K562 (cell line): ENCODE measurements around the gene SHROOM3. TPM values are rescaled to one million over a fixed set of nuclear protein-coding genes. Genes with fewer than 3 reads are reported as not detected.

Source experiments
- ATAC-seq: fragments of 200-7000 bp; cut with Tn5 transposase; 3 replicates; pipeline ENCODE4 v1.9.1; 2020; ENCODE audit warnings: moderate library complexity
- BruUV-seq: library from RNA; stranded (reverse); fragments of 400-500 nt; replicated peaks from 2 replicates; lab custom pipeline; 2021; lab: Mats Ljungman, UMichigan
- CTCF ChIA-PET: fragments of 300-600 bp; formaldehyde crosslinking; extraction: SDS; loops from one replicate; lab custom pipeline; 2021; ENCODE audit warnings: low intra/inter-chr PET ratio; lab: Yijun Ruan, JAX
- POLR2A ChIA-PET: fragments of 300-600, 350-650 bp; sonication (Branson Sonifier 250); formaldehyde crosslinking; extraction: SDS; loops from one replicate; lab custom pipeline; 2021; ENCODE audit warnings: antibody characterized with exemption, inconsistent platforms; lab: Yijun Ruan, JAX
- DNase-seq, 4 experiments: peaks; one replicate each; pipeline versions ENCODE4 v3.0.0 to v3.0.0-alpha.2; 2011 to 2018; ENCODE audit warnings: low spot score in 3 of 4, mixed read lengths in 3 of 4; ENCODE audit errors: extremely low read depth in 1 of 4
- FAIRE-seq: peaks from 2 replicates; lab custom pipeline; 2011; peaks lifted over from hg19 to GRCh38; lab: Jason Lieb, UNC
- H2AFZ ChIP-seq: 2 replicates; pipeline ENCODE4 v1.6.0; 2011; ENCODE audit warnings: low read depth, low read length, control low read depth, inconsistent platforms
- H3K27ac ChIP-seq: fragments of 200-600 bp; 3 replicates; pipeline ENCODE4 v1.8.0; 2011; ENCODE audit warnings: low read depth, mild to moderate bottlenecking, control low read depth, inconsistent platforms, low read length, moderate library complexity, mixed read lengths; ENCODE audit errors: extremely low read depth
- H3K27me3 ChIP-seq, 2 experiments: fragments of 300-600 bp in 1 of 2; 2 replicates in 1 of 2; 3 replicates in 1 of 2; pipeline versions ENCODE4 v1.6.0 to v1.8.0; 2011; ENCODE audit warnings: inconsistent platforms in 2 of 2, low read length in 2 of 2, mild to moderate bottlenecking in 1 of 2, mixed read lengths in 1 of 2, moderate library complexity in 1 of 2; ENCODE audit not compliant: control insufficient read depth in 2 of 2, insufficient read depth in 2 of 2
- H3K36me3 ChIP-seq: fragments of 300-600 bp; 3 replicates; pipeline ENCODE4 v1.8.0; 2011; ENCODE audit warnings: mild to moderate bottlenecking, low read length, inconsistent platforms; ENCODE audit not compliant: control insufficient read depth, insufficient read depth
- H3K4me1 ChIP-seq, 2 experiments: fragments of 200-600 bp in 1 of 2; replicated peaks in 1 of 2; 2 replicates in 1 of 2; 3 replicates in 1 of 2; pipeline versions ENCODE4 v1.5.1 to v1.8.0; 2011; ENCODE audit warnings: inconsistent platforms in 2 of 2, low read length in 2 of 2, mild to moderate bottlenecking in 1 of 2, mixed read lengths in 1 of 2, moderate library complexity in 1 of 2; ENCODE audit not compliant: control insufficient read depth in 2 of 2, insufficient read depth in 2 of 2
- H3K4me2 ChIP-seq: 2 replicates; pipeline ENCODE4 v1.6.1; 2011; ENCODE audit warnings: low read length, control low read depth, inconsistent platforms, mixed read lengths; ENCODE audit not compliant: insufficient read depth
- H3K4me3 ChIP-seq: fragments of 200-600 bp; sonication (generic), shearing (Covaris generic); 2 replicates; pipeline ENCODE4 v1.5.1; 2016; ENCODE audit warnings: control low read depth, inconsistent platforms
- H3K79me2 ChIP-seq: fragments of 200-600 bp; 3 replicates; pipeline ENCODE4 v1.8.0; 2011; ENCODE audit warnings: low read length, inconsistent platforms; ENCODE audit not compliant: control insufficient read depth, insufficient read depth
- H3K9ac ChIP-seq, 2 experiments: 2 replicates each; pipeline versions ENCODE4 v1.6.0 to v1.6.1; 2011; ENCODE audit warnings: low read depth in 2 of 2, low read length in 2 of 2, control low read depth in 1 of 2, inconsistent platforms in 1 of 2, mild to moderate bottlenecking in 1 of 2, mixed read lengths in 1 of 2; ENCODE audit not compliant: insufficient read depth in 1 of 2
- H3K9me1 ChIP-seq: one replicate; pipeline ENCODE4 v1.6.0; 2011; ENCODE audit warnings: inconsistent platforms, mild to moderate bottlenecking, low read length, moderate library complexity; ENCODE audit not compliant: control insufficient read depth, insufficient read depth
- H3K9me3 ChIP-seq: replicated peaks from 2 replicates; pipeline ENCODE4 v1.5.1; 2011; ENCODE audit warnings: low read depth, low read length, inconsistent platforms; ENCODE audit not compliant: control insufficient read depth, insufficient read depth
- H4K20me1 ChIP-seq: replicated peaks from 2 replicates; pipeline ENCODE4 v1.6.1; 2011; ENCODE audit warnings: low read length, inconsistent platforms, mixed read lengths; ENCODE audit not compliant: control insufficient read depth, insufficient read depth
- ASH1L ChIP-seq: fragments of 450-650 bp; IDR thresholded peaks from 2 replicates; pipeline ENCODE4 v1.6.1; 2018; ENCODE audit warnings: borderline replicate concordance, mild to moderate bottlenecking, low read depth; ENCODE audit not compliant: partially characterized antibody
- CHD1 ChIP-seq: fragments of 200-600 bp; sonication (generic); IDR thresholded peaks from one replicate; pipeline ENCODE4 v1.6.1; 2012; ENCODE audit warnings: mild to moderate bottlenecking, moderate library complexity, low read length, inconsistent platforms
- GABPB2 ChIP-seq: fragments of 250-450 bp; sonication (Bioruptor Pico); conservative IDR thresholded peaks from 2 replicates; pipeline ENCODE4 v1.5.1; 2021; ENCODE audit warnings: mild to moderate bottlenecking
- KDM1A ChIP-seq, 2 experiments: fragments of 450-650 bp; IDR thresholded peaks; 2 replicates each; pipeline ENCODE4 v1.6.1; 2016; ENCODE audit warnings: mild to moderate bottlenecking in 2 of 2
- NELFE ChIP-seq: IDR thresholded peaks from 2 replicates; pipeline ENCODE4 v1.6.1; 2011; ENCODE audit warnings: mild to moderate bottlenecking; ENCODE audit not compliant: insufficient read depth, insufficient read length
- PHF21A ChIP-seq: fragments of 450-650 bp; IDR thresholded peaks from 2 replicates; pipeline ENCODE4 v1.6.1; 2017; ENCODE audit warnings: low read depth, borderline replicate concordance
- PRMT5 ChIP-seq: sonication (generic); formaldehyde crosslinking; IDR thresholded peaks from 2 replicates; pipeline ENCODE4 v1.5.0; 2020; ENCODE audit warnings: missing genetic modification reagents
- SPI1 ChIP-seq: IDR thresholded peaks from 2 replicates; pipeline ENCODE4 v1.6.1; 2011; ENCODE audit warnings: low read depth, low read length, control low read depth, borderline replicate concordance
- USF2 ChIP-seq: sonication (generic); formaldehyde crosslinking; IDR thresholded peaks from 2 replicates; pipeline ENCODE4 v1.5.0; 2020; ENCODE audit warnings: missing genetic modification reagents
- ZBTB1 ChIP-seq: sonication (generic); formaldehyde crosslinking; IDR thresholded peaks from 2 replicates; pipeline ENCODE4 v1.8.1; 2023; ENCODE audit warnings: missing genetic modification reagents, low read depth, mild to moderate bottlenecking, borderline replicate concordance
- ZC3H11A ChIP-seq: IDR thresholded peaks from 2 replicates; pipeline ENCODE4 v1.6.1; 2012; ENCODE audit warnings: low read depth, low read length, improper control_type of control experiment
- ZNF280A ChIP-seq: fragments of 450-650 bp; IDR thresholded peaks from 2 replicates; pipeline ENCODE4 v1.6.1; 2018; ENCODE audit warnings: mild to moderate bottlenecking, low read depth; ENCODE audit not compliant: partially characterized antibody
- ZNF445 ChIP-seq: fragments of 250-450 bp; sonication (Bioruptor Pico); IDR thresholded peaks from 2 replicates; pipeline ENCODE4 v1.4.0; 2020; ENCODE audit warnings: low read depth, mild to moderate bottlenecking, moderate library complexity
- ZNF785 ChIP-seq: fragments of 250-450 bp; sonication (Bioruptor Pico); IDR thresholded peaks from 2 replicates; pipeline ENCODE4 v1.4.0; 2020; ENCODE audit warnings: mild to moderate bottlenecking
- WGBS: fragments of 100-300 bp; shearing (Covaris generic); methylation state at CpG from one replicate; pipeline ENCODE4 v1.1.6; 2016; ENCODE audit warnings: low coverage, mixed read lengths; ENCODE audit not compliant: insufficient coverage; ENCODE audit errors: missing lambda C conversion rate; 5-methylcytosine and 5-hydroxymethylcytosine counted together
- in situ Hi-C: fragments of 300-500 bp; cut with MboI; formaldehyde crosslinking; loops from 4 replicates; pipeline ENCODE4 v1.15.0; 2018; ENCODE audit warnings: inconsistent platforms, mixed read lengths
- intact Hi-C: fragments of 100-400 bp; cut with micrococcal nuclease; formaldehyde crosslinking; loops from 2 replicates; pipeline ENCODE4 v1.14.2; 2022
- polyA plus RNA-seq, 8 experiments: library from polyadenylated mRNA; depleted of rRNA in 4 of 8; stranded (reverse) in 5 of 8; unstranded in 3 of 8; fragments of >200 nt; fragmentation: Nextera tagmentation in 2 of 8; fragmentation: Illumina TruSeq in 1 of 8; extraction: Ambion mirVana in 2 of 8; extraction: Trizol in 1 of 8; gene quantifications; 2 replicates each; pipeline versions ENCODE4 v1.2.1 to v1.2.3, GENCODE V29; 2011 to 2014; ENCODE audit warnings: inconsistent platforms in 1 of 8, missing spikeins in 1 of 8
- total RNA-seq, 7 experiments: library from RNA; depleted of rRNA in 6 of 7; stranded (reverse); fragments of >200 nt in 6 of 7; fragmentation: Illumina TruSeq in 2 of 7; extraction: Trizol in 2 of 7; gene quantifications; 2 replicates each; pipeline versions ENCODE4 v1.2.1 to v1.2.3, GENCODE V29; 2011 to 2021; ENCODE audit warnings: low replicate concordance in 1 of 7
- TF ChIP-seq, protein P1 (sequence below): fragments of 450-650 bp; formaldehyde crosslinking; IDR thresholded peaks from 2 replicates; pipeline ENCODE4 v1.4.0; 2020; ENCODE audit warnings: mild to moderate bottlenecking, moderate library complexity
- TF ChIP-seq, protein P2 (sequence below): fragments of 200-400 bp; formaldehyde crosslinking; IDR thresholded peaks from 2 replicates; pipeline ENCODE4 v1.6.1; 2017; ENCODE audit warnings: mild to moderate bottlenecking, low read depth, low read length, moderate library complexity

SHROOM3 gene
- total and polyA plus RNA-seq, 9 of the 15 experiments (the other 6 are each of a cell fraction or from before 2014, with no cell fraction given): 0.01 to 0.07 TPM; not detected in 7

DNA sequence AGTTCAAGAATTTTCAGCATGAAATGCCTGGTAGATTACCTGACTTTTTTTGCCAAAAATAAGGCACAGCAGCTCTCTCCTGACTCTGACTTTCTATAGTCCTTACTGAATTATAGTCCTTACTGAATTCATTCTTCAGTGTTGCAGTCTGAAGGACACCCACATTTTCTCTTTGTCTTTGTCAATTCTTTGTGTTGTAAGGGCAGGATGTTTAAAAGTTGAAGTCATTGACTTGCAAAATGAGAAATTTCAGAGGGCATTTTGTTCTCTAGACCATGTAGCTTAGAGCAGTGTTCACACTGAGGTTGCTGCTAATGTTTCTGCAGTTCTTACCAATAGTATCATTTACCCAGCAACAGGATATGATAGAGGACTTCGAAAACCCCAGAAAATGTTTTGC is 295.0 kb downstream of the SHROOM3 start (continued):
- no peak for TF ChIP-seq SPI1
- no peak for TF ChIP-seq ZC3H11A
- TF ChIP-seq, all 486 proteins: peak for 0

- intact Hi-C loops: no loop called here
- WGBS: 0% methylated on average over 1 of the region's 1 CpG
Measured at GRCh38 chr4:76732246-76732645, 297.2 kb downstream of the SHROOM3 start.

More at GRCh38 chr4:76732246-76732645, 297.2 kb downstream of the SHROOM3 start:
- Histone ChIP-seq H3K4me3 (no peak overlapping the region), H3K27me3 (peaks cover 9 to 20% of the 10 kb centered on the region in 2 experiments; a peak in 4 of 5 replicates), H3K36me3 (no peaks in the 10 kb centered on the region), H3K4me2 (no peak overlapping the region), H4K20me1 (no peaks in the 10 kb centered on the region), H3K9ac (no peak overlapping the region), H2AFZ (no peak overlapping the region), H3K4me1 (no peaks in the 10 kb centered on the region), H3K27ac (no peak overlapping the region), H3K9me3 (no peaks in the 10 kb centered on the region; the same call in 1 of the 2 replicates), H3K9me1 (no peaks in the 10 kb centered on the region), H3K79me2 (no peaks in the 10 kb centered on the region)
- ChIA-PET CTCF (no interaction called here), POLR2A (interaction anchor here (1.1 to 1.2 kb wide), 2 partner anchors 10 to 12 kb away, joined by 3 read pairs; no protein-coding TSS in a partner anchor)
- in situ Hi-C loops: no loop called here
- DNase-seq: no peak
- no TSS peak for BruUV-seq
- ATAC-seq: no peak
- TF ChIP-seq, protein P1, sequence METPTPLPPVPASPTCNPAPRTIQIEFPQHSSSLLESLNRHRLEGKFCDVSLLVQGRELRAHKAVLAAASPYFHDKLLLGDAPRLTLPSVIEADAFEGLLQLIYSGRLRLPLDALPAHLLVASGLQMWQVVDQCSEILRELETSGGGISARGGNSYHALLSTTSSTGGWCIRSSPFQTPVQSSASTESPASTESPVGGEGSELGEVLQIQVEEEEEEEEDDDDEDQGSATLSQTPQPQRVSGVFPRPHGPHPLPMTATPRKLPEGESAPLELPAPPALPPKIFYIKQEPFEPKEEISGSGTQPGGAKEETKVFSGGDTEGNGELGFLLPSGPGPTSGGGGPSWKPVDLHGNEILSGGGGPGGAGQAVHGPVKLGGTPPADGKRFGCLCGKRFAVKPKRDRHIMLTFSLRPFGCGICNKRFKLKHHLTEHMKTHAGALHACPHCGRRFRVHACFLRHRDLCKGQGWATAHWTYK (CRISPR knock-in tag): no peak
- TF ChIP-seq CHD1: no peak
- no peak for TF ChIP-seq USF2 (CRISPR knock-in tag)
- no peak for TF ChIP-seq PHF21A
- TF ChIP-seq PRMT5: no peak
- no peak for TF ChIP-seq ZNF280A
- no peak for TF ChIP-seq ZNF445 (CRISPR knock-in tag)
- TF ChIP-seq KDM1A (IDR thresholded peaks at IDR 0.05): no peak
- TF ChIP-seq GABPB2: no peak
- no peak for TF ChIP-seq ZNF785 (CRISPR knock-in tag)
- TF ChIP-seq ASH1L: no peak
- no peak for TF ChIP-seq ZBTB1 (CRISPR knock-in tag)
- no peak for TF ChIP-seq NELFE
- TF ChIP-seq, protein P2, sequence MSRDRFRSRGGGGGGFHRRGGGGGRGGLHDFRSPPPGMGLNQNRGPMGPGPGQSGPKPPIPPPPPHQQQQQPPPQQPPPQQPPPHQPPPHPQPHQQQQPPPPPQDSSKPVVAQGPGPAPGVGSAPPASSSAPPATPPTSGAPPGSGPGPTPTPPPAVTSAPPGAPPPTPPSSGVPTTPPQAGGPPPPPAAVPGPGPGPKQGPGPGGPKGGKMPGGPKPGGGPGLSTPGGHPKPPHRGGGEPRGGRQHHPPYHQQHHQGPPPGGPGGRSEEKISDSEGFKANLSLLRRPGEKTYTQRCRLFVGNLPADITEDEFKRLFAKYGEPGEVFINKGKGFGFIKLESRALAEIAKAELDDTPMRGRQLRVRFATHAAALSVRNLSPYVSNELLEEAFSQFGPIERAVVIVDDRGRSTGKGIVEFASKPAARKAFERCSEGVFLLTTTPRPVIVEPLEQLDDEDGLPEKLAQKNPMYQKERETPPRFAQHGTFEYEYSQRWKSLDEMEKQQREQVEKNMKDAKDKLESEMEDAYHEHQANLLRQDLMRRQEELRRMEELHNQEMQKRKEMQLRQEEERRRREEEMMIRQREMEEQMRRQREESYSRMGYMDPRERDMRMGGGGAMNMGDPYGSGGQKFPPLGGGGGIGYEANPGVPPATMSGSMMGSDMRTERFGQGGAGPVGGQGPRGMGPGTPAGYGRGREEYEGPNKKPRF: no peak
- no peak for FAIRE-seq
